HL-60 (cell line): ENCODE data around the gene DPY19L3.

Experiments
- TF ChIP-seq, protein P1 (sequence below): IDR thresholded peaks from one replicate; pipeline ENCODE4 v1.5.1; 2011; ENCODE audit warnings: low read length, control low read depth, inconsistent platforms; ENCODE audit not compliant: insufficient read depth
- TF ChIP-seq, protein P2 (sequence below): IDR thresholded peaks from 2 replicates; pipeline ENCODE4 v1.6.1; 2012; ENCODE audit warnings: low read depth; ENCODE audit not compliant: insufficient replicate concordance

DNA sequence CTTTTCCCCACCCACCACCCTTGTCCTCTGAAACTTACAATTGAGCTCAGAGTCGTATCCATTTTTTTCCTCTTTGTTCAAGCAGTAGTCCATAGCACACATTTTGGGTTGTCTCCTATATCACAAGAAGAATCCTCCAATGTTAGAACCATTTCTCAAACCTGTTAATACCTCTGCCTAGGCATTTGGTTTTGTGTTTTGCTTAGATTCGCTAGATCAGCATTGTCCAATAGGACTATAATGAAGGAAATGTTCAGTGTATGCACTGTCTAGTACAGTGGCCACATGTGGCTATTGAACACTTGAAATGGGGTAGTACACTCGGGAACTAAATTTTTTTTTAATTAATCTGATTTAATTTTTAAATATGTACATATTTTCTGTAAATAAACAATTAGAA lies 12.6 kb downstream of the DPY19L3 start:
- TF ChIP-seq, protein P1, sequence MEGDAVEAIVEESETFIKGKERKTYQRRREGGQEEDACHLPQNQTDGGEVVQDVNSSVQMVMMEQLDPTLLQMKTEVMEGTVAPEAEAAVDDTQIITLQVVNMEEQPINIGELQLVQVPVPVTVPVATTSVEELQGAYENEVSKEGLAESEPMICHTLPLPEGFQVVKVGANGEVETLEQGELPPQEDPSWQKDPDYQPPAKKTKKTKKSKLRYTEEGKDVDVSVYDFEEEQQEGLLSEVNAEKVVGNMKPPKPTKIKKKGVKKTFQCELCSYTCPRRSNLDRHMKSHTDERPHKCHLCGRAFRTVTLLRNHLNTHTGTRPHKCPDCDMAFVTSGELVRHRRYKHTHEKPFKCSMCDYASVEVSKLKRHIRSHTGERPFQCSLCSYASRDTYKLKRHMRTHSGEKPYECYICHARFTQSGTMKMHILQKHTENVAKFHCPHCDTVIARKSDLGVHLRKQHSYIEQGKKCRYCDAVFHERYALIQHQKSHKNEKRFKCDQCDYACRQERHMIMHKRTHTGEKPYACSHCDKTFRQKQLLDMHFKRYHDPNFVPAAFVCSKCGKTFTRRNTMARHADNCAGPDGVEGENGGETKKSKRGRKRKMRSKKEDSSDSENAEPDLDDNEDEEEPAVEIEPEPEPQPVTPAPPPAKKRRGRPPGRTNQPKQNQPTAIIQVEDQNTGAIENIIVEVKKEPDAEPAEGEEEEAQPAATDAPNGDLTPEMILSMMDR, result no peak
- TF ChIP-seq, protein P2, sequence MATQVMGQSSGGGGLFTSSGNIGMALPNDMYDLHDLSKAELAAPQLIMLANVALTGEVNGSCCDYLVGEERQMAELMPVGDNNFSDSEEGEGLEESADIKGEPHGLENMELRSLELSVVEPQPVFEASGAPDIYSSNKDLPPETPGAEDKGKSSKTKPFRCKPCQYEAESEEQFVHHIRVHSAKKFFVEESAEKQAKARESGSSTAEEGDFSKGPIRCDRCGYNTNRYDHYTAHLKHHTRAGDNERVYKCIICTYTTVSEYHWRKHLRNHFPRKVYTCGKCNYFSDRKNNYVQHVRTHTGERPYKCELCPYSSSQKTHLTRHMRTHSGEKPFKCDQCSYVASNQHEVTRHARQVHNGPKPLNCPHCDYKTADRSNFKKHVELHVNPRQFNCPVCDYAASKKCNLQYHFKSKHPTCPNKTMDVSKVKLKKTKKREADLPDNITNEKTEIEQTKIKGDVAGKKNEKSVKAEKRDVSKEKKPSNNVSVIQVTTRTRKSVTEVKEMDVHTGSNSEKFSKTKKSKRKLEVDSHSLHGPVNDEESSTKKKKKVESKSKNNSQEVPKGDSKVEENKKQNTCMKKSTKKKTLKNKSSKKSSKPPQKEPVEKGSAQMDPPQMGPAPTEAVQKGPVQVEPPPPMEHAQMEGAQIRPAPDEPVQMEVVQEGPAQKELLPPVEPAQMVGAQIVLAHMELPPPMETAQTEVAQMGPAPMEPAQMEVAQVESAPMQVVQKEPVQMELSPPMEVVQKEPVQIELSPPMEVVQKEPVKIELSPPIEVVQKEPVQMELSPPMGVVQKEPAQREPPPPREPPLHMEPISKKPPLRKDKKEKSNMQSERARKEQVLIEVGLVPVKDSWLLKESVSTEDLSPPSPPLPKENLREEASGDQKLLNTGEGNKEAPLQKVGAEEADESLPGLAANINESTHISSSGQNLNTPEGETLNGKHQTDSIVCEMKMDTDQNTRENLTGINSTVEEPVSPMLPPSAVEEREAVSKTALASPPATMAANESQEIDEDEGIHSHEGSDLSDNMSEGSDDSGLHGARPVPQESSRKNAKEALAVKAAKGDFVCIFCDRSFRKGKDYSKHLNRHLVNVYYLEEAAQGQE, result no peak
